HG02610 (cell line): ENCODE measurements around the gene ELOVL1.
A peak's percentile ranks its signal among the peaks of the same experiment; 100 is the strongest.

Experiments used
- ATAC-seq: cut with Tn5 transposase; IDR thresholded peaks from one replicate; pipeline ENCODE4 v1.9.1; 2021; ENCODE audit warnings: mild to moderate bottlenecking, moderate library complexity; ENCODE audit not compliant: unreplicated experiment

The ELOVL1 gene

GRCh38 chr1:43358121-43358745 lies 9.6 kb downstream of the ELOVL1 start:
- no peak for ATAC-seq

GRCh38 chr1:43357251-43357650 lies 10.6 kb downstream of the ELOVL1 start:
- no peak for ATAC-seq

DNA sequence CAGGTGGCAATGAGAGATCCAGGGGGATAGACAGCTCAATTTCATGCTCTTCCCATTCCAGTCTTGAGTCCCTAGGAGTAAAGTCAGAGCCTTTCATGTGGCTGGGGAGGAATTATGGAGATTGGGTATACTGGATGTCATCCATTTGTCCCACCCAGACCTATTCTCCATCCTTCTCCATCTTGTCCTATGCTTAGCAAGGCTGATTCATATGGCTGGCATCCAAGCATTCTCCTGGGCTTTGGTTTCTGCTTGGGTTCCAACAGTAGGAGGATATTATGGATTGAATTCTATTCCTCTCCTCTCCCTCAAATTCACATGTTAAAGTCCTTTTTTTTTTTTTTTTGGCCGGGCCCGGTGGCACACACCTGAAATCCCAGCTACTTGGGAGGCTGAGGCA lies 12.9 kb downstream of the ELOVL1 start:
- no peak for ATAC-seq

GRCh38 chr1:43354471-43354870 lies 13.3 kb downstream of the ELOVL1 start:
- no peak for ATAC-seq

DNA sequence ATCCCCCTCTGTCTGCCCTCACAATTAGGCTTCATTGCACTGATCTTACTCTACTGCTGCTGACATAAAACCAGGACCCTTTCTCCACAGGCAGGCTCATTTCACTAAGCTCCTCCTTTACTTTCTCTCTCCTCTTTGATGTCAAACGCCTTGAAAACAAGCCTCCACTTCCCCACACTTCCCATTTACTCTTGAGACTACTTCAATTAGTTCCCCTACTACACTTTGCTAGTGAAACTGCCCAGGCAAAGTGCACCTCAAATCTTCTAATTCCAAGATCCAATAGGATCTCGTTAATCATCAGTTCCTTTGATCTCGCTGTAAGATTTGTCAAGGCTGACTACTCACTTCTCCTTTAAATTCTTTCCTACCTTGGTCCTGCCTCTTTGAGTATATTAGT lies 14.9 kb downstream of the ELOVL1 start:
- no peak for ATAC-seq

DNA sequence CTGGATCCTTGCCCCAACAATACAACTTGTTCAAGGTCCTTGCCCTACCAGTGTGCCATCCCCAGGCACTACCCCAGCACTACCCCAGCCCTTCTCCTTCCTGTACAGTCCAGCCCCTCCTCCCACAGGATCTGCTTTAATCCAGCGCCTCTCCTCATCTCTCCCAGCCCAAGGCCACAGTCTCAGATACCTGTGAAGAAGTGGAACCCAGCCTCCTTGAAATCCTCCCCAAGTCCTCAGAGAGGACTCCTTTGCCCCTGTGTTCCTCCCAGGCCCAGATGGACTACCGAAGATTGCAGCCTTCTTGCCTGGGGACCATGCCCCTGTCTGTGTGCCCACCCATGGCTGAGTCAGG lies 15.5 kb downstream of the ELOVL1 start:
- no peak for ATAC-seq

GRCh38 chr1:43351421-43352350 lies 16.1 kb downstream of the ELOVL1 start:
- no peak for ATAC-seq

- no peak for ATAC-seq
Observed at GRCh38 chr1:43350976-43351375, 16.8 kb downstream of the ELOVL1 start.

GRCh38 chr1:43349594-43350306 lies 18.1 kb downstream of the ELOVL1 start:
- no peak for ATAC-seq

- ATAC-seq, result peak; percentile 65
Observed at GRCh38 chr1:43348809-43349593, 18.8 kb downstream of the ELOVL1 start.

- ATAC-seq, result no peak
Observed at GRCh38 chr1:43348343-43348808, 19.4 kb downstream of the ELOVL1 start.

GRCh38 chr1:43346636-43347035 lies 21.2 kb downstream of the ELOVL1 start:
- ATAC-seq, result no peak

DNA sequence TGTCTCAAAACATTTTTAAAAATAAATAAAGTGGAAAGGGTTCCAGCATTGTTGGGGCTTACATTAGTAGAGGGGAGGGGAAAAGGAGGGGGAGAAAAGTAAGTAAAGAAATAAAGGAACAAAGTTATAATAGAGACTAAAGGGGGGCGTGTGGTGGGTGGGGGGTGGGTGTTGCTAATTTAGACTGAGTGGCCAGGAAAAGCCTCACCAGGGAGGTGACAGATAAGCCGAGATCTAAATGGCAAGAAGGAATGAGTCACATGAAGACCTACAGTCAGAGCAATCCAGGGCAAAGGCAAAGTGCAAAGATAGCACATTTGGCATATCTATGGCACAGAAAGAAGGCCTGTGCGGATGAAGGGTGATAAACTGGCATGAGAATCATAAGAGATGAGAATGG lies 22.7 kb downstream of the ELOVL1 start:
- ATAC-seq, result no peak

DNA sequence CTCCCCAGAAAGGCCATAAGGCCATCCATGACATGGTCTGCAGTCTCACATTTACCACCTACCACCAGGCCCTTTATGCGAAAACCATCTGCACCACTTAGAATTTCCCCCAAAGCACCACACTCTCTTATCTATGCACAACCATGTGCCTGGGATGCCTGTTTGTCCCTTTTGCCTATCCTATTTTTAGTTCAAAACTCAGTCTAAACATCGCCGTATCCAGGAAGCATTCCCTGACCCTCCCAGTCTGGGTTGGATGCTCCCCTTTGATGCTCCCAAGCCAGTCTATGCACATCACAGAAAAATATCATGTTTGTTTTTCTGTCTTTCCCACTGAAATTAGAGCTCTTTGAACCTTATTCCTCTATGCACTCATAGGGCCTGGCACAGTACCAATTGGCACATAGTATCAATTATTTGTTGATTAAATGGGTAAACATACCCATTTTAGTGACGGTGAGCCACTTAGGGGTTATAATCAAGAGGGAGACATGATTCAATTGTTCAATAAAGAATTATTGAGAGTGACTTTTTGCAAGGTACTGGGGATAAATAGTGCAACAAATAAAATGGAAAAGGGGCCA lies 23.5 kb downstream of the ELOVL1 start:
- no peak for ATAC-seq

DNA sequence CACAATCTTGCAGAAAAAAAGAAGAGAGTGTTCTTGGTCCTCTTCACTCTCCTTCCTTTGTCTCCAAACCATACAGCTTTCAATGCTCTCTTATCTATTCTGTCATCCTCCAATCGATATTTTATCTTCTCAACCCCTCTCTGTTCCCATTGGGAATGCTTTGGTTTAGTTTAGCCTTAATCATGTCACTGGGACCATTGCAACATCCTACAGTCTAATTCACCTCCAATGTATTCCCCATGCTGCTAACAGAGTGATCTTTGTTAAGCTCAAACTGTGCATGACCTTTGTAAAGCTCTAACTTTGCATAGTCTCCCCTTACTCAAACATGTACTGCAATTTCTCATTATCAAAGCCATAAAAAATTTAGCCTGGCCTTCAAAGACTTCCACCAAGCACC lies 27.3 kb downstream of the ELOVL1 start:
- ATAC-seq, result no peak

DNA sequence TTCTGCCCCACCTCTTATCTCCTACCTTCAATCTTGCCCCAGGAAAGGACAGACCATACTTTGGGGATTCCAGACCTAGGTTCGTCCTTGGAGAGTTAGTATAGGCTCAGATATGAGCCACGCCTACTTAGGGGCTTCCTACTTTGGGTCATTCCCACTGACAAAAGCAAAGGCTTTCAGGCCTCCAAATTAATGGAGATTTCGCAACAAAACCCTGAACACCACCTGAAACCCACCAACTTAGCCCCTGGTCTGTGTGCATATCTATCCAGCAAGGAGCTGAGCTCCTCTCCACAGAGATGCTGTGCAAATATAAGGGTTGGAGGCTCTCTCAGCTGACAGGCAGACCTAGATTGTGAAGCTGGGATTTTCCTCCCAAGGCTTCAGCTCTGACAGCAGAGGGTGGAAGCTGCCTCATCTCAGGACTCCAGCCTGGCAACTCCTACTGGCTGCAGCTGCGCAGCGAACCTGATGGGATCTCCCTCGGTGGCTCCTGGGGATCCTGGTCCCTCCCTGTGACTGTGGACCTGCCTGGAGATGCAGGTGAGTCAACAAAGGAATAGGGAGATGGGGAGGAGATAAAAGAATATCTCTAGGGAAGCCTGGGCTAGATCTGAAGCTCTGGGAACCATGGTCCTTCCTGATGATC lies 28.1 kb downstream of the ELOVL1 start:
- no peak for ATAC-seq

- ATAC-seq, result no peak
Observed at GRCh38 chr1:43338001-43338400, 29.8 kb downstream of the ELOVL1 start.

- ATAC-seq, result no peak
Observed at GRCh38 chr1:43337588-43337987, 30.2 kb downstream of the ELOVL1 start, which contains the start of gene MPL. MPL (plus strand) TSS chr1:43337818; CDS start chr1:43337849, 31 bp downstream.

GRCh38 chr1:43334453-43335205 lies 33.2 kb downstream of the ELOVL1 start:
- no peak for ATAC-seq
